Fibroblast of pulmonary artery (primary cell): ENCODE results near the gene CAMTA1.

Experiments
- DNase-seq: peaks from one replicate; pipeline ENCODE4 v3.0.0-alpha.2; 2010; ENCODE audit warnings: low read depth
- H3K4me3 ChIP-seq: replicated peaks from 2 replicates; pipeline ENCODE4 v1.5.1; 2011; ENCODE audit warnings: low read depth, mild to moderate bottlenecking, control low read depth, low read length, moderate library complexity
- TF ChIP-seq, protein P1 (sequence below): IDR thresholded peaks from 2 replicates; pipeline ENCODE4 v1.5.1; 2011; ENCODE audit warnings: mild to moderate bottlenecking, control low read depth, low read length, inconsistent platforms; ENCODE audit errors: missing control alignments

CAMTA1 gene

GRCh38 chr1:7527733-7528045 is 742.4 kb downstream of the CAMTA1 start:
- DNase-seq: no peak
- H3K4me3 ChIP-seq: no peak overlapping the region
- TF ChIP-seq, protein P1, sequence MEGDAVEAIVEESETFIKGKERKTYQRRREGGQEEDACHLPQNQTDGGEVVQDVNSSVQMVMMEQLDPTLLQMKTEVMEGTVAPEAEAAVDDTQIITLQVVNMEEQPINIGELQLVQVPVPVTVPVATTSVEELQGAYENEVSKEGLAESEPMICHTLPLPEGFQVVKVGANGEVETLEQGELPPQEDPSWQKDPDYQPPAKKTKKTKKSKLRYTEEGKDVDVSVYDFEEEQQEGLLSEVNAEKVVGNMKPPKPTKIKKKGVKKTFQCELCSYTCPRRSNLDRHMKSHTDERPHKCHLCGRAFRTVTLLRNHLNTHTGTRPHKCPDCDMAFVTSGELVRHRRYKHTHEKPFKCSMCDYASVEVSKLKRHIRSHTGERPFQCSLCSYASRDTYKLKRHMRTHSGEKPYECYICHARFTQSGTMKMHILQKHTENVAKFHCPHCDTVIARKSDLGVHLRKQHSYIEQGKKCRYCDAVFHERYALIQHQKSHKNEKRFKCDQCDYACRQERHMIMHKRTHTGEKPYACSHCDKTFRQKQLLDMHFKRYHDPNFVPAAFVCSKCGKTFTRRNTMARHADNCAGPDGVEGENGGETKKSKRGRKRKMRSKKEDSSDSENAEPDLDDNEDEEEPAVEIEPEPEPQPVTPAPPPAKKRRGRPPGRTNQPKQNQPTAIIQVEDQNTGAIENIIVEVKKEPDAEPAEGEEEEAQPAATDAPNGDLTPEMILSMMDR: no peak

GRCh38 chr1:7528386-7529198 is 743.3 kb downstream of the CAMTA1 start:
- DNase-seq: no peak
- no peak overlapping the region for H3K4me3 ChIP-seq
- TF ChIP-seq, protein P1: no peak

DNA sequence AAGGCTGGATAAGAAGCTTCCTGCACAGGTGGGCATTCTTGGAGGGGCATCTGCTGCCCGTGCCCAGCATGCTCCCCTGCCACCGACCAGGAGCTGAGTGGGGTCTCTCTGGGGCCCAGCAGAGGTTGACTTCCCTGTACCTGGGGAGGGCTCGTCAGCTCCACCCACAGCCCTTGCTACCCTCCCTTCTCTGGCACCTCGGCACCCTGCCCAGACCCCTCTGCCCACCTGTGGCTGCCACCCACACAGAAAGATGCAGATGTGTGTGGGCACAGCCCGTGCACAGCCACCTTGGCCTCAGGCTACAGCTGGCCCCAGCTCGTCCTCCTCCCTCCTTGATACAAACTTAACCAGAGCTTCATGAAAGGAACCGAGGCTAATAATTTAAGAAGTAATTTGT is 744.7 kb downstream of the CAMTA1 start:
- TF ChIP-seq, protein P1: no peak
- no peak for DNase-seq
- no peak overlapping the region for H3K4me3 ChIP-seq

- no peak overlapping the region for H3K4me3 ChIP-seq
- TF ChIP-seq, protein P1: no peak
- DNase-seq: no peak
Observed at GRCh38 chr1:7531562-7532340, 746.5 kb downstream of the CAMTA1 start.

DNA sequence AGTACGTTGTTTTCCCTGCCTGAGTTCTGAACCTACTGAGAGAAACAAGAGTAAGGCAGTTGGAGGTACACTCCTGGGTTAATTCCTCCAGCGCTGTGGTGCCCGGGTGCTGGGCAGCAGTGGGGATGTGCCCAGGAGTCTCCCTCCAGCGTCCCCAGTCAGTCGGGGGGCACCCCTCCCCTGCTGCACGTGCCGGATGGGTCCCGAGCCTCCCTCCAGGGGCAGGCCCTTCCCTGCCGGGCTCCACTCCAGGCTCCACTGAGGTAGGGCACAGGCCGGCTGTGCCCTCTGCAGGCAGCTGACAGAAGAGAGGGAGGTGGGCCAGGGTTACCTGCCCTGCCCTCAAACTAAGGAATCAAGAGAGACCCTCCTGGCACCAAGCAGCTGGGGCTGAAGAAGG is 747.8 kb downstream of the CAMTA1 start:
- TF ChIP-seq, protein P1: no peak
- DNase-seq: no peak

GRCh38 chr1:7534061-7534825 is 749.0 kb downstream of the CAMTA1 start:
- TF ChIP-seq, protein P1: no peak
- H3K4me3 ChIP-seq: no peak overlapping the region
- DNase-seq: no peak

More for the DNA sequence above, 747.8 kb downstream of the CAMTA1 start:
- H3K4me3 ChIP-seq: no peak overlapping the region
